Measurements from ENCODE around the gene POLRMT. TPM values are rescaled to one million over a fixed set of nuclear protein-coding genes. Genes with fewer than 3 reads are reported as not detected.

Gene POLRMT
- total RNA-seq (ENCODE audit: unreplicated experiment): 53.6 TPM
- long read RNA-seq, transcript POLRMT-202 (21 exons, 3,835 nt): major isoform, 11 of 25 reads
- long read RNA-seq, partial matches to known transcripts: 9 of 25 reads
- long read RNA-seq, other reads (novel, unspliced or antisense): 5 of 25 reads

GRCh38 chr19:633068-633785, at the start of gene POLRMT:
POLRMT (minus strand) TSS chr19:633537; CDS start chr19:633512, 25 bp downstream.
- Mint-ChIP-seq H3K4me3 (ENCODE audit: unreplicated experiment) (peak within 1 kb of the TSS; percentile 98), H3K27ac (ENCODE audit: unreplicated experiment) (peak within 1 kb of the TSS; percentile 92), H3K4me1 (ENCODE audit: unreplicated experiment) (no peaks in the 10 kb centered on the region), H3K36me3 (ENCODE audit: low read depth, unreplicated experiment) (peaks cover 6% of the 10 kb centered on the region), H3K27me3 (ENCODE audit: unreplicated experiment) (peaks cover 15% of the 10 kb centered on the region), H3K9me3 (ENCODE audit: unreplicated experiment) (no peaks in the 10 kb centered on the region)
- peak; percentile 94 for DNase-seq (ENCODE audit: low spot score)
- TF ChIP-seq CTCF (IDR thresholded peaks at IDR 0.05; ENCODE audit: unreplicated experiment): no peak

GRCh38 chr19:682678-683320, 49.5 kb upstream of the POLRMT start:
- peaks cover 3% of the 10 kb centered on the region for H3K27me3 Mint-ChIP-seq (ENCODE audit: unreplicated experiment)
- peaks cover 2% of the 10 kb centered on the region for H3K4me1 Mint-ChIP-seq (ENCODE audit: unreplicated experiment)
- no peak for DNase-seq (ENCODE audit: low spot score)
- H3K9me3 Mint-ChIP-seq (ENCODE audit: unreplicated experiment): no peaks in the 10 kb centered on the region
- TF ChIP-seq CTCF (IDR thresholded peaks at IDR 0.05; ENCODE audit: unreplicated experiment): no peak
- no peak overlapping the region for H3K27ac Mint-ChIP-seq (ENCODE audit: unreplicated experiment)
- no peaks in the 10 kb centered on the region for H3K36me3 Mint-ChIP-seq (ENCODE audit: low read depth, unreplicated experiment)
- H3K4me3 Mint-ChIP-seq (ENCODE audit: unreplicated experiment): no peak overlapping the region

- no peaks in the 10 kb centered on the region for H3K36me3 Mint-ChIP-seq (ENCODE audit: low read depth, unreplicated experiment)
- H3K4me1 Mint-ChIP-seq (ENCODE audit: unreplicated experiment): peaks cover 2% of the 10 kb centered on the region
- DNase-seq (ENCODE audit: low spot score): peak; percentile 91
- no peaks in the 10 kb centered on the region for H3K9me3 Mint-ChIP-seq (ENCODE audit: unreplicated experiment)
- peak overlapping the region; percentile 93 for H3K4me3 Mint-ChIP-seq (ENCODE audit: unreplicated experiment)
- no peak overlapping the region for H3K27ac Mint-ChIP-seq (ENCODE audit: unreplicated experiment)
- peaks cover 3% of the 10 kb centered on the region for H3K27me3 Mint-ChIP-seq (ENCODE audit: unreplicated experiment)
- TF ChIP-seq CTCF (IDR thresholded peaks at IDR 0.05; ENCODE audit: unreplicated experiment): no peak
These were observed 48.0 kb upstream of the POLRMT start for GRCh38 chr19:681029-682019.

GRCh38 chr19:680287-681028, 47.1 kb upstream of the POLRMT start:
- H3K4me1 Mint-ChIP-seq (ENCODE audit: unreplicated experiment): peaks cover 2% of the 10 kb centered on the region
- no peaks in the 10 kb centered on the region for H3K9me3 Mint-ChIP-seq (ENCODE audit: unreplicated experiment)
- H3K4me3 Mint-ChIP-seq (ENCODE audit: unreplicated experiment): peak overlapping the region; percentile 93
- DNase-seq (ENCODE audit: low spot score): peak; percentile 100
- no peak for TF ChIP-seq CTCF (IDR thresholded peaks at IDR 0.05; ENCODE audit: unreplicated experiment)
- peaks cover 4% of the 10 kb centered on the region for H3K27me3 Mint-ChIP-seq (ENCODE audit: unreplicated experiment)
- H3K36me3 Mint-ChIP-seq (ENCODE audit: low read depth, unreplicated experiment): no peaks in the 10 kb centered on the region
- peak overlapping the region; percentile 91 for H3K27ac Mint-ChIP-seq (ENCODE audit: unreplicated experiment)
